ENCODE data around the gene TAB3. TPM values are rescaled to one million over a fixed set of nuclear protein-coding genes. Genes with fewer than 3 reads are reported as not detected.

TAB3 gene
- total and polyA plus RNA-seq, 10 of the 15 experiments (the other 5 are each of a cell fraction or from before 2014, with no cell fraction given), result 1.7 to 22.1 (median 9.1) TPM

- TF ChIP-seq ZSCAN29 (IDR thresholded peaks at IDR 0.05) (no peak), MTA3 (IDR thresholded peaks at IDR 0.05; ENCODE audit: borderline replicate concordance, low read length) (no peak), NFIC (IDR thresholded peaks at IDR 0.05; ENCODE audit: low read depth, low read length) (no peak), PRDM15 (CRISPR knock-in tag; IDR thresholded peaks at IDR 0.05) (no peak), CEBPZ (IDR thresholded peaks at IDR 0.05; ENCODE audit: low read depth, low read length) (no peak), SMAD5 (IDR thresholded peaks at IDR 0.05; ENCODE audit: low read depth) (no peak), MXI1 (IDR thresholded peaks at IDR 0.05; ENCODE audit: low read depth, low read length) (no peak)
Measured at GRCh38 chrX:30787012-30787411, 102.0 kb downstream of the TAB3 start (continued).

Measured in GM12878 (cell line).